DMS53 treated with DMSO at 0.1 percent for 48 hours (cell line): Measurements from ENCODE around the gene PELI1.

ENCODE experiments used
- DNase-seq: peaks from one replicate; lab custom pipeline; 2025; ENCODE audit not compliant: unreplicated experiment; lab: John Stamatoyannopoulos, UW

The PELI1 gene

DNA sequence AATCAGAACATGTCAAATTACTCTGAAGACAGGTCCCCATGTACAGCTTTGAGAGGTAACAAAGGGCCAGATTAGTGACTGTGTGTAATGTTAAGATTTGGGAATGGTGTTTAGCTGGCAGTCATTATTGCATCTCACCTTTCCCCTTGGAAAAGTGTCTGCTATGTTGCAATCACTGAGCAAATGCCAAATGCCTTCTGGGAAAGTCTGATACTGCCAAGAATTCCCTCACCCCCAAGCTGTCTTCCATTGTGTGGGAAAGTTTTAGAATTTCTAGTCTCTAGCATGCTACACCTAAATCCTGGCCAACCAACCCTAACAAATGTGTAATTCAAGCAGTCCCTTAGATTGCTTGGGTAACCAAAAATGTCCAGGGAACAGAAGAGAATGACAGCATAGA, 13.6 kb upstream of the PELI1 start:
- DNase-seq = no peak

DNA sequence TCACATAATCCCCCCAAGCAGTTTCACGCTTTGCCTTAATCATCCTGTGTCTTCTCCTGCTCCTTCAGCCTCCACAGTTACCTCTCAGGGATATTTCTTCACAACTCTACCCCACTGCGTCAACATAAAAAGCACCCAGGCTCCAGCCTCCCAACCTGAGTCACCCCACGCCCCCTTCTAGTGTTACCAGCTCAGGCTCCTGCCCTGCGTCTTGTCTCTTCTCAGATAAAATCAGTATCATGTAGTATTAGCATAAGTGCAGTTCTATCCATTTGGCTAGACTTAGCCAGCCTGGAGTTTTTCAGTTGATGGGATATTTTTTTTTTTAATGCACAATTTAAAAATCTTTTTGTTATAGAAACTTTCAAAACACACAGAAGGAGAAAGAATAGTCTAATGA, 9.6 kb upstream of the PELI1 start:
- no peak for DNase-seq

DNA sequence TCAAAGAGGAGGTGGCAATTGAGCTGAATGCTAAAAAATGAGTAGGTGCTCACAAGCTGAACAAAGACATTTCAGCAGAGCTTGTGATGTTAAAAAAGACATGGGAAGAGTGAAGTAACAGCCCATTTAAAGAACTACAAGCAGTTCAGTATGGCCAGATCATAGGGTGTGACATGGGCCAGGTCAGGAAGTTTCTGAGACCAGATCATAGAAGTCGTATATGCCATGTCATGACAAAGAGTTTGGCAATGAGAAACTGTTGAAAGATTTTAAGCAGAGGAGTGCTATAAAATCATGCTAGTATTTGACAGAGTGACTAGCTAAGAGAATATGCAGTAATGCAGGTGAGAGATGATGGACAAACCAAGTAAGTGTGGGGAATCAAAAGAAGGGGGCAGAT, 7.3 kb upstream of the PELI1 start:
- no peak for DNase-seq

DNA sequence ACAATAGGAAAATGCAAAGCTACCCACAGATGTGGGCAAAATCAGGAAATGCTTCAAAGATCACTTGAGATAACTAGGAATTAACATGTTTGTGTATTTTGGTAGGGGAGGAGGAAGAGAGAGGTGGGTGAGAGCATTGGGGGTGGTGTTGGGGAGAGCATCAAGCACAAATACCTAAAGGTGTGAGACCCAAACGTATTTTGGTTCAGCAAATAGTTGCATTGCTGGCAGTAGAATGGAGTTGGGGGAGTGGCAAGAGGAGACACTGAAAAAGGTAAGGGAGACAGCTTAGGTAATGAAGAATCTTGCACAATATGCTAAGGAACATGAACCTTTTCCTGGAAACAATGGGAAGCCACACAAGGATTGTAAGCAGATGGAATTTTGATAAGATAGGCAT, 1.5 kb upstream of the PELI1 start:
- DNase-seq = no peak

DNA sequence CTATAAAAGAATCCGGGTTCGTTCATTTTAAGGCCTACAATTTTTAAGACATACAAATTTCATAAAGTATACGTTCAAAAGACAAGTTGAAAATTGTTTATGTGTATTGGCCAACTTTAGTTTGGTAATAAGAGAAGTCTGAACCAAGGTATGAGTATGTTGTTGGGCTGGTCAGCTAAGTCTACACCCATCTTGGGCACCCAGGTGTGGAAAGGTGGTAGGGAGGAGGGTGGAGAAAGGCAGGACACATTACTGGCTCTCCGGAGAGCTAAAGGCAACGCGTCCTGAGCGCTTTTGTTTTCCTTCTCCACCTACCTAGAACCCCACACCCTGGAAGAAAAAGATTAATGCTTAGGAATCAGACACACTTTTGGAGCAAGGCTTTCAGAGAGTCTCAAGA, 899 bp upstream of the PELI1 start:
- DNase-seq = no peak

DNA sequence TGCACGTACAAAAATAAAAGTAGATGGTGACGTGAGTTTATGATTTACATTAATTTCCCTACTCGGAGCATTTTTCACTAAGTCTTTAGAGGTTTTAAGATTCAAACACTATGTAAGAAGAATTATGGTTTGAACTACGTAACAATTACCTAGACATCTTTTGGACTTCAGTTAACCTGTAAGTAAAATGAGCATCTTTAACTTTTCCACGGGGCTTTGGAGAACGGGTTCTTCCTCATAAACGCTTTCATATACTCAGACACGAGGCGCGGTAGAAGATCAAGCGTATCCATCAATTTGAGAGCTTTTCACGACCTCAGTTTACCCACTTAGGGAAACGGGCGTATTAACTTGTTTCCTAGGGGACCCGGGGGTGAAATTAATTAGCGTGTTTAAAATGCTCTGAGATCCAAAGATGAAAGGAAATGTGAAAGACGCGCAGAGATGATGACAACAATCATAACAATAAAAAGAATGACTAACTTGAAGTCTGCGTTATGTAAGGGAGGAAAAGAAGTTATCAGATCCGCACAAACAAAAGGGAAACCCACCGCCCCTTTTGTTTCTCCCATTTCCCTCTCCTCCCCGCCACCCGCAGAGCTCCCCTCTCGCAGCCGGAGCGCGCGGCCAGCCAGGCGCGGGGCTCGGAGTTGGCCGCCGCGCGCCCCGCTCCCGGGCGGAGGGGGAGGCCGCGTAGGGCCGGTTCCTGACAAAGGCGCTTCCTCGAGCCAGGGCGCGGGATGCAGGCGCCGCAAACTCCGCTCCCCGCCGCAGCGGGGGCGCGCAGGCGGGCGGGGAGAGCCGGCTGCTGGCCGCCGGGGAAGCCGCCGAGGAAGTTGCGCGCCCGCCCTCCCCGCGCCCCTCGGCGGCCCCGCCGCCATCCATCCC, 807 bp downstream of the PELI1 start:
- DNase-seq = peak; percentile 26

DNA sequence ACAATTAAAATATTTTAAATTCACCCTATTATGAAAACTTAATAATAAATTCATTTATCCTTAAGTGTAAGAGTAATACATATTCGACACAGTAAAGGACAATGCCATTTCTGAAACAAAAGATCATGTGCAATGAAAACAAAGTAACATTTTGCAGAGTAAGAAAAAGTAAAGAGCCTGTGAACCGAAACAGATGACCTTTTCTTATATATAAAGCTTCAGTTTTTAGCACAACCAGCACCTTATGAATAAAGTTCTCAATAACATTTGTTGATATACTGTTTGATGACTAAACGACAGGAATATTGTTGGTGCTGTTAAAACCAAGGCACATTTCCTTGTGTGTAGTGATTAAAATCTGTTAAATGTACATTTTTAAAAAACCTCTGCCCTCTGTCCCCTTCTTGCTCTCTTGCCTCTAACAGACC, 1.5 kb downstream of the PELI1 start:
- DNase-seq = no peak

DNA sequence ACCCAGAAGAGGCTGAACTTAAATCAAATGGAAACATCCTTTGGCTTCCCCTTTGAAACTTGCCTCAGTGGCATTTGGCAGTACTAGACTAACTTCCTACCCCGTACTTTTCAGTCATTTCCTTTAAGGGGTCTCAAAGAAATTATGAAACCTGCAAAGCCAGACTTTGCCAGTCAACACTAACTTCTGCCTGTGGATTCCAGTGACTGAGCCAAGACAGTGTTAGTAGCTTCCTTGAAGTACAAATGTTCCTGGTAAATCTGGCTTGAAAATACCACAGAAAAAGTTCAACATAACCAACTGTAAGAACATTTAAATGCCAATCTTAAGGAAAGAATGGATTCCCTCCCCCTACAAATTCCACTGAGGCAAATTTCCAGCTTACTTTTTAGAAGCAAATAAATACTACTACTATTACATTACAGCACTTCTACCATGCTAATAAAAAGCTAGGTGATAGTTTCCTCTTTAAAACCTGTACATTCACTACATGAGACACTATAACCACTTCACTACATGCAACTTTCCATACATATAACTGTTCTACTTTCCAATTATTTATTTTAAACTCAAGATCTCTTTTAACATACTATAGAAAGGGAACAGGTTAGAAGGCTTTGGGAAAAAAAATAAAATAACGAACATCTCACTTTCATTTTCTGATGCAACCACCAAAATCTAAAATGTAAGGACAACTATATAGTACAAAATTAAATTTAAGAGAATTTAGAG, 2.4 kb downstream of the PELI1 start:
- DNase-seq = no peak

DNA sequence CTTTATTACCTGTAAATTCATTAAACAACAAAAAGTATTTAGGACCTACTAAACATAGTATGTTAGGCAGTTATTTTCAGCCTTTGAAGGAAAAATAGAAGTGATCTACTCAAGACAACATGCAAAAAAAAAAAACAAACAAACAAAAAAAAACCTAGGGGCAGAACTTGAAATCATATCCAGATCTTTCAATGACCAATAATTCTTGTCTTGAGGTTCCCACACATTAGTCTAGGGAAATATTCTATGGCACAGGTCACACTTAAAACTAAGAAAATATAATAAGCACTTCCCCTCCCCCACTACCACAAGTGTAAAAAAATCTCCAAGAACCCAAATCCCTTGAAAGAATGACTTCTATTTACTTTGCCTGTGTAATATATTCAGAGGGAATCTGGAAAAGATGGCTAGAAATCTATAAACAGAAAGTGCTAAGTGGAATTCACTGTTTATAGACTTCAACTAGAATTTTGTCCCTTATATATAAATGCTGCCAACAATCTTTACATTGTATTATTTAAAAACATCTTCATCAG, 3.5 kb downstream of the PELI1 start:
- no peak for DNase-seq

DNA sequence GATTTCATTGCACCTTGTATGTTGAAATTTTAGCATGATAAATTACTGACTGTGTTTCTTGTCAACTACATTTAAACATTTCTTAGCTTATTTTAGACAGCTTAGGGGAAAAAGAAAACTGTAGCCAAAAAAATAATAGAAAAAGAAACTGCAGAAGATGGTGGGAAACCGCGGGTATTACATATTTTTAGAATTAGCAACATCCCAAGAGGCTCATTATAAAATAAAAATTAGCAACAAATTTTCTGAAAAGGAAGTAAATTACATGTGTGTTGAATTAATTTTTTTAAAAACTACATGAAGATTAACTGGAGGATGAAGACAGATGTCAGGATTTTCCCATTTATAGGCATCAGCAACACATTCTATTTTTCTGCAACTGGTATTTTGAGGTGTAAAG, 4.3 kb downstream of the PELI1 start:
- DNase-seq = no peak

DNA sequence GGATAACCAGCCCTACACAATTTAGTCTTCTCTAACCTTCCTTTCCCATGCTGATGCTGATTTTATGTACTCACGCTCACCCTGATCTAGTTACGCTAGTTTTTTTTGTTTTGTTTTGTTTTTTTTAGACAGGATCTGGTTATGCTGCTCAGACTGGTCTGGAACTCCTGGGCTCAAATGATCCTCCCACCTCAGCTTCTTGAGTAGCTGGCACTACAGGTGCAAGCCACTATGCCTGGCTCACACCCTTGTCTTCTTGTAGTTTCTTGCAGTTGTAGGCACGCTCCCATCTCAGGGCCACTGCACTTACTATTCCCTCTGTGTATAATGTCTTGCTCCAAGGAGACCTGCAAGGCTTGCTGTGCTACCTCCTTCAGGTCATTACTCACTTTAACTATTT, 6.2 kb downstream of the PELI1 start:
- DNase-seq = no peak

DNA sequence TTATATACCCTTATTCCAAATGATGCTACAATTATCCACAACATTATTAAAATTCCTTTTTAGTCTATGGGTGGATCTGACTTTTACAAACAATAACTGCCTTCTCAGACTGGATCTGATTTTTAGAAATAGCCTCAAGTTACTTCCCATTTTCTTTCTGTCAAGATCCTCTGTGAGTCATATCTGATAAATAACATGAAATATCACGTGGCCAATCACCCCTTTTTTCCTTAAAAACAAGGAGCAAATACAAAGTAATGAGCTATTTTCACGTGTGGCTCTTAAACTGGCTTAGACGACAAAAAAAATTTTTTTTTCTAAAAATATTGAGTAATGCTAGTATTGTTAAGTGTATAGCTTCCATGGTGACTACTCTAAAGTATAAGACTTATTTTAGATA, 6.7 kb downstream of the PELI1 start:
- no peak for DNase-seq

DNA sequence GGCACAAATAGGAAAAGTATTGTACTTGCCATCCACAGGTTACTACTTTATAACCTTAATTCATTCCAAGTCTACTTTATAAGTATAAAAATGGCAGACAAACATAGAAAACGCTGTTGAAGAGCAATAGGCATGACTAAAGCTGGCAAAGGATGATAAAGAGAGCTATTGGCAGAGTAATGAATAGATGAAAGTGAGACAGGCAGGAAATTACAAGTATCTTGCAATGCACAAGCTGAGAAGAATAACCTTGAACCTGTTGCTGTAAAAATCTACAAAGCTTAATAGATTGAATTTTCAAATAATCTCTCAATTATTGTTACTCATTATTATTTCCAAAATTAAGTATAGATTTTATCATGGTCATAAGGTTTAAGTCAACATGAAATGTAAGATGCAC, 8.8 kb downstream of the PELI1 start:
- no peak for DNase-seq

DNA sequence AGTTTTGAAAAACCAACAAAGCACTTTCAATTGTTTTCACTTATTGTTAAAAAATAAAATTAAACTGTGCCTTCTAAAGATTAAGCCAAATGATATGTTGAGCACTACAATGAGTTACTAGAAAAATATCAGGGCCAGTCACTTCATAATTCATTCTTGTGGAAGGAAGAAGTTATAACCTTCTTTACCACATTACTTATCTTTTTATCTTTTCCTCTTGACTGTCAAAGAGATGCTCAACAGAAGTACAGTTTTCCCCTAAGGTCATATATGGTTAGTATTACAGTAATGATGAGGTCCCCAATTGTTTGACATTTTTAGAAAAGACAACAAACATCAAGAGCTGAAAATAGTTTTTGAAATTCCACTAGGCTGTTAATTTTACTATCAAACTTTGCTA, 9.4 kb downstream of the PELI1 start:
- DNase-seq = no peak

DNA sequence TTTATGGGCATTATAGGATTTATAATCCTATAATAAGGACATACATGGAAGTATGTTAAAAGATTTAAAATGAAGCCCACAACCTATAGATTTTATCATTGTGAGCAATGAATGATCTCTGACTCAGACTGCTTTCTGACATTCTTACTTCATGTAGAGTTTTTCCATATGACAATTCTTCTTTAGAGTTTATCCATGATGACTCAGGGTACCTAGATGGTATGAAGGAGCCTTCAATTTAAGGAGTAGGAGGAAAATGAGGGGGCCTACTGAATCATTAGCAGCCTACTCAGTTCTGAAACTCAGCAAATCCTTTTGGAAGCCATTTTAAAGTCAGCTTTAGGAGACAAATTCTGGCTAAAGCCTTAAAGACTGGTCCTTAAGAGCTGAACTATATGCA, 10.4 kb downstream of the PELI1 start:
- no peak for DNase-seq

DNA sequence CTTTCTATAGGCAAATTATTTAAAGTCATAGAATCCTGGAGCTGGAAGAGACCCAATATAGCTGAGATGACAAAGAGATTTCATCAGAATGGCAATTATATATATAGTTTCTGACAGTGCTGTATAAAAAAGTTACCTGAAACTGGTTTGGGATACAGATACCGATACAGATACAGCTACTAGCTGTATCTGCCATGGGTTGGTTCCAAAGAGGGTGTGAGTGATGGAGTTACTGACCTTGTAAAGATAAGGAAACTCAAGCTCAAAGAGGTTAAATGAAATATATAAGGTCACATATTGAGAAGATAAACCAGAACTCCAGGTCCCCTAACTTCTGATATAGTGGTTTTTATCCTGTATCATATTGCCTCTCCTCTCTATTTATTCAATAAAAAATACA, 10.9 kb downstream of the PELI1 start:
- no peak for DNase-seq

DNA sequence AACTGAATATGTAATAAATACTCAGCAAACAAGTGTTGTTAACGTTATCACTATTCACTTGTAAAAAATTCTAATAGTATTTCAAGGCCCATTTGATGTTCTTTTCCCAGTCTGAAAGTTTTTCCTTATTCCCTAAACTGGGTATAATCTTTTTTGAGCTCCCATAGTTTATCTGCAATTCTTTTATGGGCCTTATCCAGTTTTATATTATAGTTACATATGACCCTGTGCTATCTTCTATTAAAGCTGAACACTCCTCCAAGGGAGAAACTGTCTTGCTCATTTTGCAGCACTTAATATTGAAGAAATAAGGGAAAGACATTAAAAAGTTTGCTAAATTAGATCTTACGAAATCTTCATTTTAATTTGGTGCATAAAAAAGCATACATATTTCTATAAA, 13.9 kb downstream of the PELI1 start:
- DNase-seq = no peak

DNA sequence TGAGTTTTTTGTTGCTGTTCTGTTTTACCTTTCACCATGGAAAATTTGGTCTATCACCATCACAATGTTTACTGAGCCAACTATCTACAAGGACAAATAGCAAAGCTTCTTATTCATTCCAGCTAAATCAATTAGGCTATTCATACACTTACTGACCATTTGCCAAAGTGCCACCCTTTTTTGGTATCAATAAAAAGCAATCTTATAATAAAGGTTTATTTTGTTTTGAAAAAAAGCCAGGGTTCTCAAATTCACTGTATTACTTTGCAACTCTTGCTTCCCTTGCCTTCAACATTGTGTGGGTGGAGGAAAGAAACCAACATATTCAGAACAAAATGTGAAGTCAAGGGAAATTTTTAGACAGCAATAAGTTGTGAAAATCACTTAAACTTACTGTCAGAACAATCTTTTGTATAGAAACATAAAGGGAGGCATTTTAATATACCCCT, 15.3 kb downstream of the PELI1 start:
- no peak for DNase-seq

DNA sequence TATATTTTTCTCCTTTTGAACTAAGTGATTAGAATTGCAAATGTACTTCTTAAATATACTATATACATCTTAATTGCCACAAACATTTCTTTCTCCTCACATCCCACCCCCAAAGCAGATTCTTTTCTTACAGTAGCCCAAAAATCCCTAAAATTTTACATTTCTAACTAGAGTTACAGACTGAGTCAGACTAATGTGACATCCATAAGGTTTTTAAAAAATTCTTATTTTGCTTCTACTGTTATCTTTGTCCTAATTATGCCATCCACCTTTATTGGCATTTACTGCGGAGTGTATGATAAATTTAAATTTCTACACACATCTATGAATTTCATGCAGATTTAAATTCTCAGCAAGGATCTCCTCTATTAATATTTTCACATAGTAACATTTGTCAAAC, 15.8 kb downstream of the PELI1 start:
- no peak for DNase-seq

DNA sequence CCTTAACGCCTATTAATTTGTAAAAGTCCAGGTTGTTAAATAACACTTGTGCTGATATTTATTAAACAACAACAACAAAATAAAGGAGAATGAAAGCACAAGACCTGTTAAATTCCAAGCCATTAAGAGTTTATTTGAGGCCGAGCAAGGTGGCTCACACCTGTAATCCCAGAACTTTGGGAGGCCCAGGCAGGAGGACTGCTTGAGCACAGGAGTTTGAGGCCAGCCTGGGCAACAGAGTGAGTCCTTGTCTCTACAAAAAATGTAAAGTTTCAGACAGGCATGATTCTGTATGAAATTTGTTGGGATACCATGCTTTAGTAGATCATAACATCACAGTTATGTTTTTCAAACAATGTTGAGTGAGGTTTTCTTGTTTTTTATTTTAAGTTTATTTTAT, 17.1 kb downstream of the PELI1 start:
- no peak for DNase-seq

DNA sequence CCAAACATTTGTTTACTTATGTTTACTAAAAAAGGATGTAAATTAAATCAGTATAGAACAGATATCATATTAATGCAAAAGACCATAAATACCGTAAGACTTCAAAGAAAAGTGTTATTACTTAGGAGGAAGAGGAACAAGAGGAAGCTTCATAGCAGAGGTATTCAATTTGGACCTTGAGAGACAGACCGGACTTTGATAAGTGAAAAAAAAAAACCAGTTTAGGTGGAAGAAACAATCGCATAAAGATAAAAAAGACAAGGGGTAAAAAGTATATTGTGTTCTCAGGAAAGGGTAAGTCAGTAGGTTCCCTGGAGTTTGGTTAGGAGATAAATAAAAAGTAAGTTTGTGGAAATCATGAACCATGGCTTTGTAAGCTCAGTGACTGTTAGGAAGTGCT, 17.6 kb downstream of the PELI1 start:
- no peak for DNase-seq

DNA sequence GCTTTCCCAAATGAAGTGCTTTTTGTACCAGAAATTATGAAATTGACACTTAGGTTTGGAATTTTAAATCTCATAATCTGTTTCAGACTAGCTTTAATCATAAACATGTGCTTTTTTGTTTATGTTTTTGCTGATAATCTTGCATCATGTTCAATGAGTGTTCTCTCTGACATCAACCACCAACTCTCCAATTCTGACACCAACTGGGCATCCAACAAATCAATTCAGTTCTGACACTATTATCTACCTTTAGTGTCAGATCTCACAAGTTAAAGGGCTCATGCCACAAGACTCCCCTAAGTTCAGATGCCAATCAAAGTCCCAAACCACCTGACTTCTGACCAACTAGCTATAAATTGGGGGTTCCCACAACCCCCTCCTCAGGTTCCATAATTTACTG, 19.6 kb downstream of the PELI1 start:
- DNase-seq = no peak
